IMR-90 (cell line): ENCODE measurements around the gene SPACA6. TPM values are rescaled to one million over a fixed set of nuclear protein-coding genes. Genes with fewer than 3 reads are reported as not detected.

Experiments used
- ATAC-seq: fragments of 200-7000 bp; cut with Tn5 transposase; 2 replicates; pipeline ENCODE4 v1.9.1; 2020; ENCODE audit warnings: low read depth, mild to moderate bottlenecking, moderate library complexity
- BruUV-seq: library from RNA; stranded (reverse); fragments of 400-500 nt; replicated peaks from 2 replicates; lab custom pipeline; 2021; lab: Mats Ljungman, UMichigan
- CTCF ChIA-PET: fragments of 300-600 bp; formaldehyde crosslinking; extraction: SDS; loops from one replicate; lab custom pipeline; 2021; ENCODE audit warnings: antibody characterized with exemption; lab: Yijun Ruan, JAX
- POLR2A ChIA-PET: fragments of 300-600 bp; sonication (Branson Sonifier 250); formaldehyde crosslinking; loops from one replicate; lab custom pipeline; 2022; ENCODE audit warnings: antibody characterized with exemption; ENCODE audit not compliant: unreplicated experiment; lab: Charles Lee
- DNase-seq: peaks from one replicate; pipeline ENCODE4 v3.0.0; 2013
- H2AFZ ChIP-seq: replicated peaks from 2 replicates; pipeline ENCODE3; 2013; ENCODE audit warnings: low read length, mild to moderate bottlenecking; ENCODE audit not compliant: poor library complexity
- H2AK5ac ChIP-seq: 2 replicates; pipeline ENCODE4 v1.6.1; 2013; ENCODE audit warnings: low read depth, low read length, inconsistent platforms
- H2AK9ac ChIP-seq: replicated peaks from 2 replicates; pipeline ENCODE3; 2013; ENCODE audit warnings: mild to moderate bottlenecking, low read depth, low read length, moderate library complexity; ENCODE audit not compliant: poor library complexity
- H2BK120ac ChIP-seq: 2 replicates; pipeline ENCODE4 v1.6.1; 2013; ENCODE audit warnings: low read depth, low read length, inconsistent platforms
- H2BK15ac ChIP-seq: 3 replicates; pipeline ENCODE4 v1.6.1; 2013; ENCODE audit warnings: low read depth, low read length, inconsistent platforms
- H2BK20ac ChIP-seq: 2 replicates; pipeline ENCODE4 v1.6.1; 2013; ENCODE audit warnings: low read depth, mild to moderate bottlenecking, inconsistent platforms, low read length, moderate library complexity
- H2BK5ac ChIP-seq: 2 replicates; pipeline ENCODE4 v1.6.1; 2013; ENCODE audit warnings: mild to moderate bottlenecking, low read depth, low read length, inconsistent platforms; ENCODE audit not compliant: poor library complexity, severe bottlenecking
- H3K14ac ChIP-seq: replicated peaks from 2 replicates; pipeline ENCODE4 v1.6.1; 2013; ENCODE audit warnings: low read depth, low read length, inconsistent platforms
- H3K18ac ChIP-seq: 2 replicates; pipeline ENCODE4 v1.6.1; 2013; ENCODE audit warnings: low read depth, low read length, control low read depth
- H3K23ac ChIP-seq: 2 replicates; pipeline ENCODE4 v1.6.1; 2013; ENCODE audit warnings: low read depth, low read length, inconsistent platforms
- H3K27ac ChIP-seq: 2 replicates; pipeline ENCODE4 v1.5.1; 2013; ENCODE audit warnings: mild to moderate bottlenecking, control low read depth, low read length; ENCODE audit not compliant: insufficient read depth
- H3K27me3 ChIP-seq: 2 replicates; pipeline ENCODE4 v1.6.1; 2013; ENCODE audit warnings: low read length; ENCODE audit not compliant: control insufficient read depth, insufficient read depth
- H3K36me3 ChIP-seq: 2 replicates; pipeline ENCODE4 v1.6.1; 2013; ENCODE audit warnings: low read length, mixed read lengths; ENCODE audit not compliant: control insufficient read depth, insufficient read depth
- H3K4ac ChIP-seq: 2 replicates; pipeline ENCODE4 v1.6.1; 2013; ENCODE audit warnings: low read depth, low read length, inconsistent platforms
- H3K4me1 ChIP-seq: 2 replicates; pipeline ENCODE4 v1.6.1; 2013; ENCODE audit warnings: low read length, mixed read lengths; ENCODE audit not compliant: control insufficient read depth, insufficient read depth
- H3K4me2 ChIP-seq: 2 replicates; pipeline ENCODE4 v1.6.1; 2013; ENCODE audit warnings: low read depth, mild to moderate bottlenecking, control low read depth, low read length, moderate library complexity
- H3K4me3 ChIP-seq: 2 replicates; pipeline ENCODE4 v1.5.1; 2013; ENCODE audit warnings: low read depth, mild to moderate bottlenecking, control low read depth, low read length, moderate library complexity; ENCODE audit not compliant: insufficient read depth
- H3K56ac ChIP-seq: 2 replicates; pipeline ENCODE4 v1.6.1; 2013; ENCODE audit warnings: low read length, inconsistent platforms; ENCODE audit not compliant: insufficient read depth; ENCODE audit errors: extremely low read depth
- H3K79me1 ChIP-seq, 2 experiments: 2 replicates each; pipeline ENCODE4 v1.6.1; 2013; ENCODE audit warnings: low read length in 2 of 2, inconsistent platforms in 1 of 2, low read depth in 1 of 2
- H3K9ac ChIP-seq: 2 replicates; pipeline ENCODE4 v1.6.1; 2013; ENCODE audit warnings: low read depth, low read length, control low read depth
- H3K9me1 ChIP-seq: 2 replicates; pipeline ENCODE4 v1.6.1; 2013; ENCODE audit warnings: low read length, inconsistent platforms; ENCODE audit not compliant: insufficient read depth
- H3K9me3 ChIP-seq: 2 replicates; pipeline ENCODE4 v1.6.1; 2013; ENCODE audit warnings: low read length; ENCODE audit not compliant: control insufficient read depth, insufficient read depth
- H4K20me1 ChIP-seq: 2 replicates; pipeline ENCODE4 v1.6.1; 2013; ENCODE audit warnings: low read length, inconsistent platforms; ENCODE audit not compliant: insufficient read depth
- H4K5ac ChIP-seq: 2 replicates; pipeline ENCODE4 v1.6.1; 2013; ENCODE audit warnings: mild to moderate bottlenecking, low read depth, low read length, control low read depth
- H4K8ac ChIP-seq, 2 experiments: 2 replicates each; pipeline ENCODE4 v1.6.1; 2013; ENCODE audit warnings: low read depth in 2 of 2, low read length in 2 of 2, control low read depth in 1 of 2, inconsistent platforms in 1 of 2
- H4K91ac ChIP-seq: 2 replicates; pipeline ENCODE4 v1.6.1; 2013; ENCODE audit warnings: low read depth, low read length, inconsistent platforms; ENCODE audit not compliant: insufficient read depth
- BHLHE40 ChIP-seq: fragments of 150-350 bp; IDR thresholded peaks from 2 replicates; pipeline ENCODE4 v1.6.1; 2016; ENCODE audit warnings: mild to moderate bottlenecking, low read depth, low read length
- CEBPB ChIP-seq: IDR thresholded peaks from 2 replicates; pipeline ENCODE4 v1.6.1; 2012; ENCODE audit warnings: low read depth, low read length, improper control_type of control experiment
- CHD1 ChIP-seq: IDR thresholded peaks from 2 replicates; pipeline ENCODE4 v1.6.1; 2012; ENCODE audit warnings: low read depth, low read length, improper control_type of control experiment
- CTCF ChIP-seq: conservative IDR thresholded peaks from 2 replicates; pipeline ENCODE4 v1.5.1; 2012; ENCODE audit warnings: mild to moderate bottlenecking, low read depth, low read length, improper control_type of control experiment
- ELK1 ChIP-seq: fragments of 150-350 bp; IDR thresholded peaks from 2 replicates; pipeline ENCODE4 v1.6.1; 2016; ENCODE audit warnings: low read depth, mild to moderate bottlenecking, low read length, moderate library complexity, borderline replicate concordance
- FOS ChIP-seq: fragments of 150-350 bp; IDR thresholded peaks from 2 replicates; pipeline ENCODE4 v1.6.1; 2016; ENCODE audit warnings: low read depth, low read length
- MAFK ChIP-seq: IDR thresholded peaks from 2 replicates; pipeline ENCODE4 v1.6.1; 2012; ENCODE audit warnings: low read depth, low read length, improper control_type of control experiment
- MAZ ChIP-seq: IDR thresholded peaks from 2 replicates; pipeline ENCODE4 v1.6.1; 2012; ENCODE audit warnings: low read depth, mild to moderate bottlenecking, low read length, improper control_type of control experiment, moderate library complexity, borderline replicate concordance
- MXI1 ChIP-seq: IDR thresholded peaks from 2 replicates; pipeline ENCODE4 v1.6.1; 2012; ENCODE audit warnings: low read depth, mild to moderate bottlenecking, low read length, moderate library complexity, borderline replicate concordance
- NFE2L2 ChIP-seq: fragments of 150-350 bp; IDR thresholded peaks from 2 replicates; pipeline ENCODE4 v1.6.1; 2016; ENCODE audit warnings: low read depth, mild to moderate bottlenecking, low read length
- POLR2A ChIP-seq: IDR thresholded peaks from 2 replicates; pipeline ENCODE4 v1.6.1; 2012; ENCODE audit warnings: mild to moderate bottlenecking, low read depth, low read length
- RAD21 ChIP-seq: IDR thresholded peaks from 2 replicates; pipeline ENCODE4 v1.6.1; 2012; ENCODE audit warnings: low read length, improper control_type of control experiment
- RCOR1 ChIP-seq: IDR thresholded peaks from 2 replicates; pipeline ENCODE4 v1.6.1; 2012; ENCODE audit warnings: mild to moderate bottlenecking, low read length, improper control_type of control experiment; ENCODE audit not compliant: insufficient replicate concordance
- RFX5 ChIP-seq: IDR thresholded peaks from 2 replicates; pipeline ENCODE4 v1.8.0; 2012; ENCODE audit warnings: low read depth, mild to moderate bottlenecking, low read length, moderate library complexity
- SMC3 ChIP-seq: fragments of 150-350 bp; IDR thresholded peaks from 2 replicates; pipeline ENCODE4 v1.6.1; 2016; ENCODE audit warnings: low read depth, mild to moderate bottlenecking, antibody characterized with exemption, low read length, moderate library complexity
- WGBS, 2 experiments: methylation state at CpG; one replicate each; pipeline versions ENCODE4 v1.1.5 to v1.1.7; 2013; ENCODE audit warnings: missing lambda C conversion rate in 2 of 2; ENCODE audit not compliant: insufficient read length in 1 of 2; ENCODE audit errors: extremely low coverage in 2 of 2; 5-methylcytosine and 5-hydroxymethylcytosine counted together
- dilution Hi-C: fragments of 300-500 bp; cut with HindIII; formaldehyde crosslinking; loops from one replicate; pipeline ENCODE4 v1.14.3; 2018; ENCODE audit warnings: low sequenced_read_pairs; ENCODE audit not compliant: unreplicated experiment
- in situ Hi-C: fragments of 300-500 bp; cut with MboI; formaldehyde crosslinking; loops from 3 replicates; pipeline ENCODE4 v1.14.3; 2019; ENCODE audit warnings: low sequenced_read_pairs, inconsistent platforms, mixed read lengths
- intact Hi-C: fragments of 100-400 bp; cut with micrococcal nuclease; formaldehyde crosslinking; loops from 2 replicates; pipeline ENCODE4 v1.10.0; 2022
- polyA plus RNA-seq, 3 experiments: library from polyadenylated mRNA; depleted of rRNA; stranded (reverse); fragments of >200 nt; gene quantifications; 2 replicates each; pipeline ENCODE4 v1.2.3, GENCODE V29; 2012; ENCODE audit warnings: low replicate concordance in 1 of 3
- total RNA-seq: library from RNA; depleted of rRNA; stranded (reverse); fragments of >200 nt; gene quantifications from 2 replicates; pipeline ENCODE4 v1.2.3, GENCODE V29; 2012
- TF ChIP-seq, protein P1 (sequence below): fragments of 150-350 bp; IDR thresholded peaks from 2 replicates; pipeline ENCODE4 v1.6.1; 2017; ENCODE audit warnings: mild to moderate bottlenecking, antibody characterized with exemption, low read length, low read depth

The SPACA6 gene
- total and polyA plus RNA-seq, 2 of the 4 experiments (the other 2 are of a cell fraction) = 1.3 to 13.6 TPM

- no peak overlapping the region for H3K18ac ChIP-seq
- dilution Hi-C loops (no loop called here), intact Hi-C loops (no loop called here), in situ Hi-C loops (no loop called here)
- no peaks in the 10 kb centered on the region for H3K4me1 ChIP-seq
- H3K9me3 ChIP-seq = peaks cover 2% of the 10 kb centered on the region; the same call in 1 of the 2 replicates
- H2BK20ac ChIP-seq = no peak overlapping the region
- ChIA-PET CTCF (no interaction called here), POLR2A (no interaction called here)
- H3K27me3 ChIP-seq = peaks cover 4% of the 10 kb centered on the region
- no peak overlapping the region for H2AK9ac ChIP-seq
- no peak overlapping the region for H3K9ac ChIP-seq
- ATAC-seq (no peak), DNase-seq (no peak)
- peaks cover 4% of the 10 kb centered on the region; the same call in 1 of the 2 replicates for H4K20me1 ChIP-seq
- H4K91ac ChIP-seq = no peak overlapping the region
- no peak overlapping the region for H3K56ac ChIP-seq
- H4K5ac ChIP-seq = no peak overlapping the region
- H3K4ac ChIP-seq = no peak overlapping the region
- no peak overlapping the region for H2AFZ ChIP-seq
- H3K79me1 ChIP-seq = no peaks in the 10 kb centered on the region
- H3K4me3 ChIP-seq = no peak overlapping the region
- no peak overlapping the region for H2AK5ac ChIP-seq
- no TSS peak for BruUV-seq
- WGBS, 2 experiments = 80% methylated on average over 1 of the region's 1 CpG; no CpG with 5 or more reads in 1 of the 2 experiments
- TF ChIP-seq ELK1 (no peak), CTCF (no peak), RCOR1 (no peak), MAZ (no peak), MAFK (no peak), CHD1 (no peak), NFE2L2 (no peak), RAD21 (no peak), BHLHE40 (no peak), FOS (no peak), CEBPB (no peak), POLR2A (no peak), RFX5 (no peak), MXI1 (no peak), SMC3 (no peak)
- TF ChIP-seq, protein P1, sequence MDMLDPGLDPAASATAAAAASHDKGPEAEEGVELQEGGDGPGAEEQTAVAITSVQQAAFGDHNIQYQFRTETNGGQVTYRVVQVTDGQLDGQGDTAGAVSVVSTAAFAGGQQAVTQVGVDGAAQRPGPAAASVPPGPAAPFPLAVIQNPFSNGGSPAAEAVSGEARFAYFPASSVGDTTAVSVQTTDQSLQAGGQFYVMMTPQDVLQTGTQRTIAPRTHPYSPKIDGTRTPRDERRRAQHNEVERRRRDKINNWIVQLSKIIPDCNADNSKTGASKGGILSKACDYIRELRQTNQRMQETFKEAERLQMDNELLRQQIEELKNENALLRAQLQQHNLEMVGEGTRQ = no peak
- H3K4me2 ChIP-seq = no peak overlapping the region
- no peak overlapping the region for H2BK15ac ChIP-seq
- peaks cover 8% of the 10 kb centered on the region; the same call in 1 of the 2 replicates for H3K36me3 ChIP-seq
- no peak overlapping the region for H3K14ac ChIP-seq
- H4K8ac ChIP-seq = no peak overlapping the region
- no peak overlapping the region for H3K23ac ChIP-seq
- H3K27ac ChIP-seq = no peak overlapping the region
- H2BK5ac ChIP-seq = no peak overlapping the region
- no peak overlapping the region for H2BK120ac ChIP-seq
- 0 out of 2 replicates have a peak, but pooled peaks cover 4% of the 10 kb centered on the region for H3K9me1 ChIP-seq
These were observed 18.6 kb downstream of the SPACA6 start for GRCh38 chr19:51711702-51712101.
